B cell (primary cell): Measurements from ENCODE around the gene NDC80. TPM values are rescaled to one million over a fixed set of nuclear protein-coding genes. Genes with fewer than 3 reads are reported as not detected.
A peak's percentile ranks its signal among the peaks of the same experiment; 100 is the strongest.

Source experiments
- ATAC-seq: fragments of 200-7000 bp; cut with Tn5 transposase; one replicate; pipeline ENCODE4 v1.10.0; 2021; ENCODE audit warnings: low read depth, mild to moderate bottlenecking, moderate number of reproducible peaks, moderate library complexity
- CTCF ChIA-PET: fragments of 350-600 bp; sonication (Branson Sonifier 250); formaldehyde crosslinking; loops from one replicate; lab custom pipeline; 2021; ENCODE audit warnings: antibody characterized with exemption, inconsistent platforms; lab: Charles Lee
- POLR2A ChIA-PET: fragments of 350-600 bp; sonication (Branson Sonifier 250); formaldehyde crosslinking; loops from one replicate; lab custom pipeline; 2021; ENCODE audit warnings: antibody characterized with exemption; lab: Charles Lee
- DNase-seq: peaks from one replicate; pipeline ENCODE4 v3.0.0; 2013
- H2AFZ ChIP-seq: 2 replicates; pipeline ENCODE4 v1.6.1; 2012; ENCODE audit warnings: mild to moderate bottlenecking, low read depth, low read length; ENCODE audit not compliant: insufficient read depth, poor library complexity, severe bottlenecking
- H3K27ac ChIP-seq, 2 donors: 1 replicate in 1 of 2; 2 replicates in 1 of 2; pipeline ENCODE4 v1.5.1; 2012 to 2013; ENCODE audit warnings: low read length in 2 of 2, mild to moderate bottlenecking in 2 of 2, moderate library complexity in 1 of 2
- H3K27me3 ChIP-seq, 4 experiments: fragments of 200-600 bp in 1 of 4; sonication (generic) in 1 of 4; replicated peaks in 1 of 4; 1 replicate in 2 of 4; 2 replicates in 2 of 4; pipeline versions ENCODE4 v1.6.1 to v1.7.0; 2013 to 2016; ENCODE audit warnings: low read length in 3 of 4, mild to moderate bottlenecking in 2 of 4, mixed read lengths in 1 of 4, moderate library complexity in 1 of 4; ENCODE audit not compliant: insufficient read depth in 4 of 4, control insufficient read depth in 3 of 4; ENCODE audit errors: control extremely low read depth in 1 of 4
- H3K36me3 ChIP-seq, 2 experiments: replicated peaks in 1 of 2; 1 replicate in 1 of 2; 2 replicates in 1 of 2; pipeline versions ENCODE4 v1.6.1 to v1.7.1; 2013; ENCODE audit warnings: low read length in 1 of 2; ENCODE audit not compliant: insufficient read depth in 2 of 2, control insufficient read depth in 1 of 2; ENCODE audit errors: control extremely low read depth in 1 of 2, extremely low read depth in 1 of 2
- H3K4me1 ChIP-seq, 2 donors: fragments of 200-600 bp in 1 of 2; sonication (generic) in 1 of 2; 1 replicate in 1 of 2; 2 replicates in 1 of 2; pipeline versions ENCODE4 v1.5.1 to v1.6.1; 2013 to 2017; ENCODE audit warnings: low read length in 2 of 2; ENCODE audit not compliant: control insufficient read depth in 2 of 2, insufficient read depth in 2 of 2
- H3K4me2 ChIP-seq: replicated peaks from 2 replicates; pipeline ENCODE3; 2012; ENCODE audit warnings: mild to moderate bottlenecking, low read depth, low read length; ENCODE audit not compliant: poor library complexity, severe bottlenecking
- H3K4me3 ChIP-seq, 5 experiments: fragments of 200-600 bp in 1 of 5; sonication (generic) in 1 of 5; 1 replicate in 3 of 5; 2 replicates in 2 of 5; pipeline versions ENCODE4 v1.5.1 to v1.7.0; 2011 to 2016; ENCODE audit warnings: low read length in 4 of 5, mild to moderate bottlenecking in 4 of 5, low read depth in 2 of 5, control low read depth in 1 of 5, moderate library complexity in 1 of 5; ENCODE audit not compliant: insufficient read depth in 1 of 5; ENCODE audit errors: control extremely low read depth in 1 of 5, extremely low read depth in 1 of 5
- H3K79me2 ChIP-seq: fragments of 200-600 bp; sonication (generic); one replicate; pipeline ENCODE4 v1.6.0; 2016; ENCODE audit warnings: low read length; ENCODE audit not compliant: control insufficient read depth, insufficient read depth
- H3K9ac ChIP-seq: fragments of 200-600 bp; sonication (generic); 2 replicates; pipeline ENCODE4 v1.6.1; 2017; ENCODE audit warnings: mild to moderate bottlenecking, low read length, moderate library complexity
- H3K9me3 ChIP-seq, 3 donors: one replicate each; pipeline versions ENCODE4 v1.6.1 to v1.7.1; 2013; ENCODE audit warnings: low read length in 2 of 3; ENCODE audit not compliant: control insufficient read depth in 2 of 3, insufficient read depth in 1 of 3; ENCODE audit errors: control extremely low read depth in 1 of 3
- H4K20me1 ChIP-seq: 2 replicates; pipeline ENCODE4 v1.6.0; 2012; ENCODE audit warnings: mild to moderate bottlenecking, low read length; ENCODE audit not compliant: insufficient read depth, control insufficient read depth, poor library complexity, severe bottlenecking
- H3K27ac Mint-ChIP-seq: one replicate; pipeline ENCODE4 v1.8.0; 2021; ENCODE audit warnings: mixed read lengths
- H3K27me3 Mint-ChIP-seq: one replicate; pipeline ENCODE4 v1.8.0; 2021; ENCODE audit warnings: mixed read lengths
- H3K4me1 Mint-ChIP-seq: one replicate; pipeline ENCODE4 v1.8.0; 2021; ENCODE audit warnings: mixed read lengths
- H3K4me3 Mint-ChIP-seq: one replicate; pipeline ENCODE4 v1.8.0; 2021; ENCODE audit warnings: mixed read lengths
- H3K9me3 Mint-ChIP-seq: one replicate; pipeline ENCODE4 v1.8.0; 2022; ENCODE audit warnings: mixed read lengths; ENCODE audit not compliant: insufficient read depth
- CTCF ChIP-seq: fragments of 200-600 bp; IDR thresholded peaks from one replicate; pipeline ENCODE4 v1.8.0; 2022; ENCODE audit warnings: antibody characterized with exemption, mild to moderate bottlenecking
- EZH2 ChIP-seq: IDR thresholded peaks from 2 replicates; pipeline ENCODE4 v1.6.1; 2012; ENCODE audit warnings: borderline replicate concordance, low read depth, mild to moderate bottlenecking, moderate library complexity, low read length; ENCODE audit not compliant: insufficient read depth, poor library complexity, severe bottlenecking
- WGBS: methylation state at CpG from one replicate; pipeline ENCODE4 v1.1.5; 2013; ENCODE audit warnings: missing lambda C conversion rate; ENCODE audit not compliant: insufficient coverage; 5-methylcytosine and 5-hydroxymethylcytosine counted together
- intact Hi-C: fragments of 100-400 bp; cut with micrococcal nuclease; formaldehyde crosslinking; loops from one replicate; pipeline ENCODE4 v1.10.0; 2022
- polyA plus RNA-seq: library from polyadenylated mRNA; depleted of rRNA; stranded (reverse); fragments of >200 nt; gene quantifications from 2 replicates; pipeline ENCODE4 v1.2.3, GENCODE V29; 2012
- total RNA-seq, 2 donors: library from RNA; stranded (reverse); fragments of 120-200 nt in 1 of 2; gene quantifications; 1 replicate in 1 of 2; 2 replicates in 1 of 2; pipeline versions ENCODE4 v1.2.3 to v1.2.4, GENCODE V29; 2013 to 2022

The NDC80 gene
- total and polyA plus RNA-seq, 2 donors (not counting 1 experiment from before 2014, with no cell fraction given): 1.3 to 3.9 TPM

- ChIA-PET POLR2A (interaction anchor here (0.7 to 2.1 kb wide), 2 partner anchors 12 to 21 kb away, joined by 4 to 9 read pairs; no protein-coding TSS in a partner anchor), CTCF (interaction anchor here (0.6 to 1.1 kb wide), 3 partner anchors 11 to 44 kb away, joined by 3 read pairs; no protein-coding TSS in a partner anchor)
- H3K4me1 ChIP-seq: peaks cover 0 to 4% of the 10 kb centered on the region in 2 donors
- Mint-ChIP-seq H3K27me3 (no peaks in the 10 kb centered on the region), H3K4me1 (peaks cover 11% of the 10 kb centered on the region), H3K9me3 (no peaks in the 10 kb centered on the region), H3K27ac (peak overlapping the region; percentile 4), H3K4me3 (no peak overlapping the region)
- no peak overlapping the region for H3K27ac ChIP-seq
- no peak overlapping the region for H3K4me2 ChIP-seq
- DNase-seq: no peak
- H3K9ac ChIP-seq: no peak overlapping the region
- no peaks in the 10 kb centered on the region for H3K79me2 ChIP-seq
- no peak for ATAC-seq
- no peak for TF ChIP-seq CTCF
- H3K27me3 ChIP-seq: no peaks in the 10 kb centered on the region
- H3K36me3 ChIP-seq: no peaks in the 10 kb centered on the region
- H3K9me3 ChIP-seq: peaks cover 0 to 3% (median 0%) of the 10 kb centered on the region in 3 donors
- intact Hi-C loops: no loop called here
- WGBS: 59% methylated on average over 5 of the region's 5 CpGs
- H3K4me3 ChIP-seq: no peak overlapping the region
- no peaks in the 10 kb centered on the region for H4K20me1 ChIP-seq
- peak overlapping the region; percentile 34 for H2AFZ ChIP-seq
Observed at GRCh38 chr18:2625217-2625616, 53.9 kb downstream of the NDC80 start.

DNA sequence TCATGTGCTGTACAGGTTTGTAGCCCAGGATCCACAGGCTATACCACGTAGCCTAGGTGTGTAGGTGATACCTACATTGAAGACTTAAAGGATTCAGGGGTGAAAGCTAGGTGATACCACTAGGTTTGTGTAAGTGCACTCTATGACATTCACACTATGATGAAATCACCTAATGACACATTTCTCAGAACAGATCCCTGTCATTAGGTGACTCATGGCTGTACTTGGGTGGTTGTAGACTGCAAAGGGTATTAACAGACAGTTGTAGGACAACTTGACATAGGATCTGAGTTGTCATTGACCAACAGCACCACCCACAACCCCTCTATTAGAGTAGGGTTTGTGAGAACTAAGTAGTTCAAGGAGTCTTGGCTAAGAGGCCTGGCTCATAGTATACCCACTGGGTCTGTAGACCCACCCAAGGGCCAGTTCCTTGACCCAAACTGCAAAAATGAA, 56.5 kb downstream of the NDC80 start:
- peaks cover 3% of the 10 kb centered on the region for H3K9me3 Mint-ChIP-seq
- no peak for TF ChIP-seq EZH2
- TF ChIP-seq CTCF: no peak
- no peaks in the 10 kb centered on the region for H4K20me1 ChIP-seq
- H3K9ac ChIP-seq: no peak overlapping the region
- no peak overlapping the region for H2AFZ ChIP-seq
- H3K4me3 Mint-ChIP-seq: no peak overlapping the region
- intact Hi-C loops: no loop called here
- no peak overlapping the region for H3K27ac ChIP-seq
- POLR2A ChIA-PET: no interaction called here
- H3K79me2 ChIP-seq: no peaks in the 10 kb centered on the region
- H3K4me3 ChIP-seq: no peak overlapping the region
- H3K27me3 Mint-ChIP-seq: no peaks in the 10 kb centered on the region
- WGBS: no CpG with 5 or more reads among the region's 1 CpG
- peaks cover 20% of the 10 kb centered on the region for H3K4me1 Mint-ChIP-seq
- DNase-seq (no peak), ATAC-seq (no peak)
- H3K4me1 ChIP-seq: peaks cover 0 to 6% of the 10 kb centered on the region in 2 donors
- no peak overlapping the region for H3K4me2 ChIP-seq
- no peak overlapping the region for H3K27ac Mint-ChIP-seq
- CTCF ChIA-PET: interaction anchor here (0.7 kb wide), 1 partner anchor 26 kb away, joined by 3 read pairs; no protein-coding TSS in a partner anchor
- H3K27me3 ChIP-seq: no peaks in the 10 kb centered on the region
- no peaks in the 10 kb centered on the region for H3K36me3 ChIP-seq
- peaks cover 0 to 4% (median 2%) of the 10 kb centered on the region in 3 donors for H3K9me3 ChIP-seq
